Activated naive CD8-positive, alpha-beta T cell (primary cell): Measurements from ENCODE around the gene PLCG2.

Experiments used
- H3K27ac Mint-ChIP-seq: one replicate; pipeline ENCODE4 v1.8.0; 2021; ENCODE audit warnings: mixed read lengths
- H3K27me3 Mint-ChIP-seq: one replicate; pipeline ENCODE4 v1.8.0; 2021; ENCODE audit warnings: mixed read lengths
- H3K36me3 Mint-ChIP-seq: one replicate; pipeline ENCODE4 v1.8.0; 2021; ENCODE audit warnings: mixed read lengths
- H3K4me1 Mint-ChIP-seq: one replicate; pipeline ENCODE4 v1.8.0; 2021; ENCODE audit warnings: low read depth, mixed read lengths
- H3K4me3 Mint-ChIP-seq: one replicate; pipeline ENCODE4 v1.8.0; 2021; ENCODE audit warnings: mild to moderate bottlenecking, mixed read lengths
- H3K9me3 Mint-ChIP-seq: one replicate; pipeline ENCODE4 v1.8.0; 2021; ENCODE audit warnings: low read depth, mixed read lengths

Gene PLCG2

DNA sequence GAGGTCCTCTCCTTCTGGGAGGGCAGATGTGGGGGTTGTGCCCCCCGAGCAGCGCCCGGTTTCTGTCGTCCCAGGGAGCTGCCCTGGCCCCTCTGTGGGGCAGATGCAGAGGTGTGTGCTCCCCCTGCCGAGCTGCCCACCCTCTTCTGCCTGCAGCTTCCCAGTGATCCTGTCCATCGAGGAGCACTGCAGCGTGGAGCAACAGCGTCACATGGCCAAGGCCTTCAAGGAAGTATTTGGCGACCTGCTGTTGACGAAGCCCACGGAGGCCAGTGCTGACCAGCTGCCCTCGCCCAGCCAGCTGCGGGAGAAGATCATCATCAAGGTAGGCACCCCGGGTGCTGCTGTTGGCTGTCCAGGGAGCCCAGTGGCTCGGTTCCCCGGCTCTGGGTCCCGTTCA lies 121.4 kb downstream of the PLCG2 start:
- H3K36me3 Mint-ChIP-seq, result no peaks in the 10 kb centered on the region
- H3K27me3 Mint-ChIP-seq, result no peaks in the 10 kb centered on the region
- no peak overlapping the region for H3K4me3 Mint-ChIP-seq
- no peaks in the 10 kb centered on the region for H3K4me1 Mint-ChIP-seq
- no peaks in the 10 kb centered on the region for H3K9me3 Mint-ChIP-seq
- H3K27ac Mint-ChIP-seq, result no peak overlapping the region

DNA sequence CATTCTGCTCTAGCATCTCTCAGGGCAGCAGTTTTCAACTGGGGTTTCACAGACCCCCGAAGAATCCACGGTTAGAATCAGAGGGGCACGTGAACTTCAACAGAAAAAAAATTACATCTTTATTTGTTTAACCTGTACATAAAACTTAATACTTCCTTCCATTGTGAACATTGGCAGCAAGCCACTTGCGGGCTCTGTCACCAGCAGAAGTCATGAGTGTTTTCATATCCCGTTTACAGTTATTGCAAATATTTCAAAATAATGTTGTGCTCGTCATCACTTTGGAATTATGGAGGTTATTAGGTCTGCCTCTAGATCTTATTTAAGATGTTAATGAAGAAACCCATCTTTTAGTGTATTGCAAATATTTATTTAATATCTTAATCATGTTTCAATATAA lies 122.4 kb downstream of the PLCG2 start:
- Mint-ChIP-seq H3K27ac (no peak overlapping the region), H3K4me3 (no peak overlapping the region), H3K36me3 (no peaks in the 10 kb centered on the region), H3K9me3 (no peaks in the 10 kb centered on the region), H3K27me3 (no peaks in the 10 kb centered on the region), H3K4me1 (no peaks in the 10 kb centered on the region)

GRCh38 chr16:81902025-81902424 lies 122.9 kb downstream of the PLCG2 start:
- Mint-ChIP-seq H3K36me3 (no peaks in the 10 kb centered on the region), H3K4me3 (no peak overlapping the region), H3K27ac (no peak overlapping the region), H3K4me1 (no peaks in the 10 kb centered on the region), H3K27me3 (no peaks in the 10 kb centered on the region), H3K9me3 (no peaks in the 10 kb centered on the region)

GRCh38 chr16:81904320-81904719 lies 125.2 kb downstream of the PLCG2 start:
- Mint-ChIP-seq H3K36me3 (no peaks in the 10 kb centered on the region), H3K27ac (no peak overlapping the region), H3K27me3 (no peaks in the 10 kb centered on the region), H3K4me1 (no peaks in the 10 kb centered on the region), H3K9me3 (no peaks in the 10 kb centered on the region), H3K4me3 (no peak overlapping the region)

DNA sequence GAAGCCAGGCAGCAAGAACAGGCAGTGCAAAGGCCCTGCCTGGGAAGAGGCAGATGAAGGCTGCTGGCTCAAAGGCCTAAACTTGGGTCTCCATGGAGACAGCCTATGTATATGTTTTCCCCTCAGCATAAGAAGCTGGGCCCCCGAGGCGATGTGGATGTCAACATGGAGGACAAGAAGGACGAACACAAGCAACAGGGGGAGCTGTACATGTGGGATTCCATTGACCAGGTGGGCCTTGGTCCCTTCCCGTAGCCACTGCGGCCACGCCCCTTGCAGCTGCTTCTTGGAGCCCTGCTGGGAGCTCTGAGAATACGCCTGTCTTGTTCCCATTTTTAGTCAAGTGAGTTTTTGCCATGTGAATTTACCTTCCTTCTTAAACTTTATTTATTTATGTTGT lies 126.2 kb downstream of the PLCG2 start:
- no peak overlapping the region for H3K4me3 Mint-ChIP-seq

GRCh38 chr16:81907681-81908080 lies 128.6 kb downstream of the PLCG2 start:
- H3K36me3 Mint-ChIP-seq, result no peaks in the 10 kb centered on the region
- H3K27ac Mint-ChIP-seq, result no peak overlapping the region
- no peaks in the 10 kb centered on the region for H3K4me1 Mint-ChIP-seq
- no peaks in the 10 kb centered on the region for H3K9me3 Mint-ChIP-seq
- no peak overlapping the region for H3K4me3 Mint-ChIP-seq
- no peaks in the 10 kb centered on the region for H3K27me3 Mint-ChIP-seq

More for the DNA sequence above, 126.2 kb downstream of the PLCG2 start:
- no peaks in the 10 kb centered on the region for H3K4me1 Mint-ChIP-seq
- no peak overlapping the region for H3K27ac Mint-ChIP-seq
- no peaks in the 10 kb centered on the region for H3K9me3 Mint-ChIP-seq
- H3K36me3 Mint-ChIP-seq, result no peaks in the 10 kb centered on the region
- H3K27me3 Mint-ChIP-seq, result no peaks in the 10 kb centered on the region

- Mint-ChIP-seq H3K36me3 (no peaks in the 10 kb centered on the region), H3K4me1 (no peaks in the 10 kb centered on the region)
Observed at GRCh38 chr16:81908466-81909262, 129.6 kb downstream of the PLCG2 start.

GRCh38 chr16:81910366-81910885 lies 131.3 kb downstream of the PLCG2 start:
- H3K4me3 Mint-ChIP-seq, result no peak overlapping the region
- H3K4me1 Mint-ChIP-seq, result no peaks in the 10 kb centered on the region
- H3K27ac Mint-ChIP-seq, result no peak overlapping the region
- no peaks in the 10 kb centered on the region for H3K9me3 Mint-ChIP-seq
- H3K36me3 Mint-ChIP-seq, result no peaks in the 10 kb centered on the region
- H3K27me3 Mint-ChIP-seq, result no peaks in the 10 kb centered on the region

More at GRCh38 chr16:81908466-81909262, 129.6 kb downstream of the PLCG2 start:
- H3K27ac Mint-ChIP-seq, result no peak overlapping the region
- H3K27me3 Mint-ChIP-seq, result no peaks in the 10 kb centered on the region
- no peaks in the 10 kb centered on the region for H3K9me3 Mint-ChIP-seq
- H3K4me3 Mint-ChIP-seq, result no peak overlapping the region

- Mint-ChIP-seq H3K4me1 (no peaks in the 10 kb centered on the region), H3K36me3 (no peaks in the 10 kb centered on the region), H3K27ac (no peak overlapping the region), H3K9me3 (no peaks in the 10 kb centered on the region), H3K27me3 (no peaks in the 10 kb centered on the region), H3K4me3 (no peak overlapping the region)
Observed at GRCh38 chr16:81912395-81912794, 133.3 kb downstream of the PLCG2 start.

GRCh38 chr16:81913222-81913621 lies 134.1 kb downstream of the PLCG2 start:
- Mint-ChIP-seq H3K27ac (no peak overlapping the region), H3K9me3 (no peaks in the 10 kb centered on the region), H3K36me3 (no peaks in the 10 kb centered on the region), H3K27me3 (no peaks in the 10 kb centered on the region), H3K4me1 (no peaks in the 10 kb centered on the region), H3K4me3 (no peak overlapping the region)

GRCh38 chr16:81917375-81917774 lies 138.3 kb downstream of the PLCG2 start:
- Mint-ChIP-seq H3K36me3 (no peaks in the 10 kb centered on the region), H3K4me3 (no peak overlapping the region)

DNA sequence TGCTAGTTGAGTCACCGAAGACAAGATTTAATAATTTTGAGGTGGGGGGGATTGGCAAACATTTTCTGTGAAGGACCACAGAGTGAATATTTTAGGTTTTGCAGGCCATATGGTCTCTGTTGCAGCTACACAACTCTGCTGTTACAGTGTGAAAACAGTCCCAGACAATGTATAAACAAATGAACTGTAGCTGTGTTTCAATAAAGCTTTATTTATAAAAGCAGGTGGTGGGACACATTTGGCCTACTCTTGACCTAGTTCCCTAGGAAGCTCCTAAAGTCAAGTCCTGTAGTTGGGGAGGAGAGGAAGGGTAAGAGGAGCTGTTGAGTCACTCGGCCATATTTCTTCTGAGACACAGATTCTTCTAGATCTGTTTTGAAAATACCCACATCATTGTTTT lies 139.8 kb downstream of the PLCG2 start:
- no peaks in the 10 kb centered on the region for H3K36me3 Mint-ChIP-seq
- no peaks in the 10 kb centered on the region for H3K27me3 Mint-ChIP-seq
- no peaks in the 10 kb centered on the region for H3K4me1 Mint-ChIP-seq
- H3K9me3 Mint-ChIP-seq, result no peaks in the 10 kb centered on the region
- H3K4me3 Mint-ChIP-seq, result no peak overlapping the region
- no peak overlapping the region for H3K27ac Mint-ChIP-seq

More at GRCh38 chr16:81917375-81917774, 138.3 kb downstream of the PLCG2 start:
- no peaks in the 10 kb centered on the region for H3K27me3 Mint-ChIP-seq
- H3K27ac Mint-ChIP-seq, result no peak overlapping the region
- no peaks in the 10 kb centered on the region for H3K4me1 Mint-ChIP-seq
- no peaks in the 10 kb centered on the region for H3K9me3 Mint-ChIP-seq

DNA sequence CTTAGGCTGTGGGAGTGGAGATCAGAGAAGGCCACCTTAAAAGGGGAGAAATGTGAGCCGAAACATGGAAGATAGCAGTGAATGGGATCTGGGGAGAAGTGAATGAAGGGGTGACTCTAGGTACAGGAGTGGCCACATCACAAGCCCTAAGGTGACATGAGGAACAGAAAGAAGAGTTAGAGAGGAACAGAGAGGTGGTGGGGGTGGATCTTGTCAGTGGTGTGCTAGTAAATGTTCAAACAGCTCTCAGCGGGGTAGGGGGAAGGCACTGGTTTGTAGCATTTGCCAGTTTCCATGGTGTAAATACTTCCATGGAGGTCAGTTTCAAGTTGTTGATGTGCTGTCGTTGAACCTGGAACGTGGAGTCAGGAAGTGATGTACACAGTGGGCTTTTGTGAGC lies 141.4 kb downstream of the PLCG2 start:
- Mint-ChIP-seq H3K9me3 (no peaks in the 10 kb centered on the region), H3K27ac (no peak overlapping the region), H3K4me3 (no peak overlapping the region), H3K27me3 (no peaks in the 10 kb centered on the region), H3K4me1 (no peaks in the 10 kb centered on the region), H3K36me3 (no peaks in the 10 kb centered on the region)

DNA sequence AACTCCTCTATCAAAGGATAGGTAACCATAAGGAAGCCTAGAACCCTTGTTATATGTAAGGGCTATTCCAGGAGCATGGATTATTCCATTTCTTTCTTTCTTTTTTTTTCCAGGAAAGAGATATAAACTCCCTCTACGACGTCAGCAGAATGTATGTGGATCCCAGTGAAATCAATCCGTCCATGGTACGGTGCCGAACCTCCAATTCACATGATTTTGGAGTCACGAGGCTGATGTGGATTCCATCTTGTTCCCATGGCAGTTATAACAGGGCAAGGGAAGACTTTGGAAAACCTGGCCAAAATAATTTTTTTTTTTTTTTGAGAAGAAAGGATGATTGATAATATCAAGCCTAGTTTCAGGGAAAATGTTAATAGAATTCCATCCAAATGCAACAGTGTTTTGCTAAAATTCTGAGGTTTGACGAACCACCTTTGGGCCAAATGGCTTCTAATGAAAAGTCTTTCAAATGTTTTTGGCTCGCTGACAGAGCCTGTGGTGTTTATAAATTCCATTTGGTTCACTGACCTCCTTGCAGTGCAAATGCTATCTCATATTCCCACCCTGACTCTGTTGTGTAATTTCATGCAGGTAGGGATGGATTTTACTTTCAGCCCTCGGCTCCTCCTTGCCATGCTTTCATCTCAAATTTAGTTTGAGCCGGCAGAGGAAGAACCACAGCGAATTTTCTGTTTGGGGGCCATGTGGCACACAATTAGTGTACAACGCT lies 142.2 kb downstream of the PLCG2 start:
- Mint-ChIP-seq H3K36me3 (no peaks in the 10 kb centered on the region), H3K9me3 (no peaks in the 10 kb centered on the region), H3K4me1 (no peaks in the 10 kb centered on the region), H3K4me3 (no peak overlapping the region), H3K27ac (no peak overlapping the region), H3K27me3 (no peaks in the 10 kb centered on the region)

DNA sequence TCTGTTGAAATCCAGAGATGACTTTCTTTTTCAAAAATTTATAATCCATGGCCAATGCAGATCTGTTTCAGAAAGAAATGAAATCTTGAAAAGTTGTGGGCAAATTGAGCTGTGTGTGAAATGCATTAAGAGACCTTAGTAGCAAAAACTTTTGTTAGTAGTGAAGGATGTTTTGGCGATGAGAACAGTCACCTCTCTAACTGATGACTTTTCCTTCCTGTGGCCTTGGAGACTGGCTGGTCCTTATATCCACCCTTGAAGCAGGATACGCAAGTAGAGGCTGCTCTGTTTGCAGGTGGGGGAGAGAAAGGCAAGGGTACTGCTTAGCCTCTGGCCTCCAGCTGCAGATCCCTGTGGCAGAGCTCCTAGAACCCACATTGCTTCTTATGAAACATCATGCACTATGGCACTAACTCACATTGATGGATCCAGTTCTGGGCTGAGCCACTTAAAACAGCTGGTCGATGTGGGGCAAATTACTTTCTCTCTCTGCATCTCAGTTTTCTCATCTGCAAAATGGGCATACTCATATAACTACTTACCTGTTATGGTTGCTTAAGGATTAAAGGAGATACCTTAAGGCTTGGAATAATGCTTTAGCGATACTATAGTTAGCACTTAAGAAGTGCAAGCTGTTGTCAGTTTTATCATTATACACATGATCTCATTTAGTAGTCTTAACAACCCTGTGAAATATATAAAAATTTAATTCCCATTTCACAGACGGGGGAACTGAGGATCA lies 142.9 kb downstream of the PLCG2 start:
- Mint-ChIP-seq H3K4me1 (no peaks in the 10 kb centered on the region), H3K27ac (no peak overlapping the region), H3K4me3 (no peak overlapping the region), H3K27me3 (no peaks in the 10 kb centered on the region), H3K36me3 (no peaks in the 10 kb centered on the region), H3K9me3 (no peaks in the 10 kb centered on the region)
